ENCODE measurements around the gene PLPP3. TPM values are rescaled to one million over a fixed set of nuclear protein-coding genes. Genes with fewer than 3 reads are reported as not detected.

Gene PLPP3
- total RNA-seq, 1 donor from 2014 or later = 16.1 TPM

DNA sequence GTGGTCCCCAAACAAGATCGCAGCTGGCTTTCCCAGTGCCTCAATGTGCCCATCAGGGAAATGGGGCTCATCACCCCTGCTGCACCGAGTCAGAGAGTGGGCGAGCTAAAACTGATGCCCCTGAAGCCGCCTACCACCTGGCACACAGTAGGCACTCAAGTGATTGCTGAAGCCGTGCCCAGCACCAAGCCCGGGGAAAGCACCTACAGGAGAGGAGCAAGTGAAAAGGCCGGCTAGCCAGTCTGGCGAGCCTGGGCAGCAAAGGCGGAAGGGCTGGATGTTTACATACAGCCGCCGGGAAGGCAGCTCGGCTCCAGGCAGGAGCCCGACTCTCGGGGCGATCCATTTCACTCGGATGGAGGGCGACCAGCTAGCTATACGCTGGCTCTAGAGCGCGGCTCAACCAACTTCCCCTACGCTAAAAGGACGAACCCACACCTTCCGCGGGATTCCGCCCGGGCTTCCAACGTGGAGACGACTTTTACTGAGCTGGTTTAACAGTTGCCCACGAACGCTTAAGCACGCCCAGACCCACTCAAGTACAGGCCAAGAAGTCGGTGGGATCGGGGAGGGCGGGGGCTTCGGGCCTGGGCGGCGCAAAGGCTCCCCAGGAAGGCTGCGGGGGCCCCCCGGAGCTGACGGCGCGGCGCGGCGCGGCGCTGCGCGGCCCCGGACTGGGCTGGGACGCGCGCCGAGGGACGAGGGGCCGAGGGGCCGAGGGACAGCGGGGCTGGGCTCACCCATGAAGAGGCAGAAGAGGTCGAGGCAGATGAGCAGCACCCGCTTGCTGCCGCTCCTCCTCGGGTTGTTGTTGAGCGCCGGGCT, 1.0 kb downstream of the PLPP3 start:
- TF ChIP-seq, protein P1, sequence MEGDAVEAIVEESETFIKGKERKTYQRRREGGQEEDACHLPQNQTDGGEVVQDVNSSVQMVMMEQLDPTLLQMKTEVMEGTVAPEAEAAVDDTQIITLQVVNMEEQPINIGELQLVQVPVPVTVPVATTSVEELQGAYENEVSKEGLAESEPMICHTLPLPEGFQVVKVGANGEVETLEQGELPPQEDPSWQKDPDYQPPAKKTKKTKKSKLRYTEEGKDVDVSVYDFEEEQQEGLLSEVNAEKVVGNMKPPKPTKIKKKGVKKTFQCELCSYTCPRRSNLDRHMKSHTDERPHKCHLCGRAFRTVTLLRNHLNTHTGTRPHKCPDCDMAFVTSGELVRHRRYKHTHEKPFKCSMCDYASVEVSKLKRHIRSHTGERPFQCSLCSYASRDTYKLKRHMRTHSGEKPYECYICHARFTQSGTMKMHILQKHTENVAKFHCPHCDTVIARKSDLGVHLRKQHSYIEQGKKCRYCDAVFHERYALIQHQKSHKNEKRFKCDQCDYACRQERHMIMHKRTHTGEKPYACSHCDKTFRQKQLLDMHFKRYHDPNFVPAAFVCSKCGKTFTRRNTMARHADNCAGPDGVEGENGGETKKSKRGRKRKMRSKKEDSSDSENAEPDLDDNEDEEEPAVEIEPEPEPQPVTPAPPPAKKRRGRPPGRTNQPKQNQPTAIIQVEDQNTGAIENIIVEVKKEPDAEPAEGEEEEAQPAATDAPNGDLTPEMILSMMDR (IDR thresholded peaks at IDR 0.05; ENCODE audit: unreplicated experiment) = no peak
- peaks cover 3% of the 10 kb centered on the region for H3K27me3 Mint-ChIP-seq
- peak overlapping the region; percentile 97 for H3K27ac Mint-ChIP-seq
- H3K36me3 Mint-ChIP-seq (ENCODE audit: insufficient read depth) = no peaks in the 10 kb centered on the region
- peak overlapping the region; percentile 89 for H3K4me3 Mint-ChIP-seq (ENCODE audit: low read depth)
- H3K4me1 Mint-ChIP-seq (ENCODE audit: low read depth) = peaks cover 36% of the 10 kb centered on the region
- H3K9me3 Mint-ChIP-seq (ENCODE audit: low read depth) = no peaks in the 10 kb centered on the region
- DNase-seq (ENCODE audit: low spot score, unreplicated experiment) = peak; percentile 55

DNA sequence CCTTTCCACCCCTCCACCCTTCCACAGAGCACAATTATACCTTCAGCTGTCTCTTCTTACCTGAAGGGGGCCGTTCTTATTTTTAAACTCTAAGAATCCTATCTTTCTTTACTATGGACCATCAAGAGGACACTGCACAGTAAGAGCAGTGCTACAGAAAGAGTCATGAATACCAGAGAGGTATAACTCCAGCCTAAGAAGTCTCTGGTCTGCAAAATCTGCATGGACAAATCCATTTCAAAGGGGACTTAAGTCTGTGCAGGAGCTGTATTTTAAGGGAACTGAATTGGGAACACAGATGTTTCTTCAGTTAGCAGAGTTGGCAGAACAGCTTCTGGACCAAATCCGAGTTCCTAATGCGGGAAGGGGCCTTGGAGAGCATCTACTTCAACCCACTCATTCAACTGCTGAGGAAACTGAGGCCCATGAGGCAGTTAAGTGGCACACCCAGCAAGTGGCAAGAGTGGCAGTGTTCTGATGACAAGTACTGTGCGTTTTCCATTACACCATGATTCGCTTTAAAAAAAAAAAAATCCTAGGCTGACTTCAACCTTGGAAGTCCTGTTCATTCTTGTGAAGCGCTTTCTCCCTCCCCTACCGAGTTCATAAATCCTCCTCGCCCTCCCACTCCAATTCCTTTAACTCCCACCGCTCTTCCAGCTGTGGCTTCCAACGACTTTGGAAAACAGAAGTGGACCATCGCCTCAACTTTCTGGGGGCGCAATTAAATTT, 1.8 kb downstream of the PLPP3 start:
- Mint-ChIP-seq H3K4me3 (ENCODE audit: low read depth) (peak overlapping the region; percentile 89), H3K36me3 (ENCODE audit: insufficient read depth) (no peaks in the 10 kb centered on the region), H3K4me1 (ENCODE audit: low read depth) (peaks cover 42% of the 10 kb centered on the region), H3K27ac (peak overlapping the region; percentile 97), H3K9me3 (ENCODE audit: low read depth) (no peaks in the 10 kb centered on the region), H3K27me3 (peaks cover 3% of the 10 kb centered on the region)
- DNase-seq (ENCODE audit: low spot score, unreplicated experiment) = no peak
- TF ChIP-seq, protein P1 (IDR thresholded peaks at IDR 0.05; ENCODE audit: unreplicated experiment) = no peak

DNA sequence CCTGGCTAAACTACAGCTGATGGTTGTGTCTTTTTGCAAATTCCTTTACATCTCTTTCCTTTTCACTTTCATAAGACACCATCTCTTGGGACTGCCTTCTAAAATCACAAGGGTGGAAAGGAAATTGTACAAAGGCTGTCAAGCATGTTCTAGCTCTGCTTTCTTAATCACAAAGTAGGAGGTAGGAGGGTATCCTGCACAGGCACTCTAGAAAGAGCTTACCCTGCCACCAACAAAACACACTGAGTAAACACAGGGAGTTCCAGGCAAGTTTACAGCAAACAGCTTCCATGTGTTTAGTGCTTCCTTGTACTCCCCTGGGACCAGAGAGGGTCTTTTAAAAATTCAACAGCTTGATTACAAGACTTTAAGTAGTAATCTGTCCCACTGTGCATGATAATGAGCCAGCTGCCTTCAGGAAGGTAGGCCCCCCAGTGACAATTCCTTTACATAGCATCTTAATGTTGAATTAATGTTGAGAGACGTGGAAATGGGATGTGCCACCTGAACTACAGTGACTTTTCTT, 2.4 kb downstream of the PLPP3 start:
- TF ChIP-seq, protein P1 (IDR thresholded peaks at IDR 0.05; ENCODE audit: unreplicated experiment) = peak; percentile 34
- H3K4me1 Mint-ChIP-seq (ENCODE audit: low read depth) = peaks cover 46% of the 10 kb centered on the region
- peaks cover 3% of the 10 kb centered on the region for H3K27me3 Mint-ChIP-seq
- peak overlapping the region; percentile 89 for H3K4me3 Mint-ChIP-seq (ENCODE audit: low read depth)
- no peak for DNase-seq (ENCODE audit: low spot score, unreplicated experiment)
- H3K27ac Mint-ChIP-seq = peak overlapping the region; percentile 97
- H3K9me3 Mint-ChIP-seq (ENCODE audit: low read depth) = no peaks in the 10 kb centered on the region
- H3K36me3 Mint-ChIP-seq (ENCODE audit: insufficient read depth) = no peaks in the 10 kb centered on the region

DNA sequence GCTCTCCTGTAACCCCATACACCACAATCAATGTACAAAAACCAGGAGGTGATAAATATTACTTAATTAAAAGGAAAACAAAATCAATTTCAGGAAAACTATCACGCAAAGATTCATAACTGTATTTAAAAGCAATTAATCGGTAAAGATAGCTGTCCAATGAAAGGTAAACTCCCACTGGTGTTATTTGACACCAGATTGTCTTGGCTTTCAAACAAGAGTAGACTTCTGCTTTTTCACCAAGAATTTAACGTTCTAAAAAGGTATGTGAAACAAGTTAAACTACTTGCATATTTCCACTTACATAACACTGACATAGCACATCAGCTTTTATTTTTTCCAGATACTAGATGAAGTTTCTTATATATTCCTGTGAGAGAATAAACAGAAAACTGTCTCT, 3.5 kb downstream of the PLPP3 start:
- TF ChIP-seq, protein P1 (IDR thresholded peaks at IDR 0.05; ENCODE audit: unreplicated experiment) = no peak
- Mint-ChIP-seq H3K4me3 (ENCODE audit: low read depth) (peak overlapping the region; percentile 11), H3K27me3 (peaks cover 3% of the 10 kb centered on the region), H3K9me3 (ENCODE audit: low read depth) (no peaks in the 10 kb centered on the region), H3K27ac (no peak overlapping the region), H3K36me3 (ENCODE audit: insufficient read depth) (no peaks in the 10 kb centered on the region), H3K4me1 (ENCODE audit: low read depth) (peaks cover 52% of the 10 kb centered on the region)
- no peak for DNase-seq (ENCODE audit: low spot score, unreplicated experiment)

DNA sequence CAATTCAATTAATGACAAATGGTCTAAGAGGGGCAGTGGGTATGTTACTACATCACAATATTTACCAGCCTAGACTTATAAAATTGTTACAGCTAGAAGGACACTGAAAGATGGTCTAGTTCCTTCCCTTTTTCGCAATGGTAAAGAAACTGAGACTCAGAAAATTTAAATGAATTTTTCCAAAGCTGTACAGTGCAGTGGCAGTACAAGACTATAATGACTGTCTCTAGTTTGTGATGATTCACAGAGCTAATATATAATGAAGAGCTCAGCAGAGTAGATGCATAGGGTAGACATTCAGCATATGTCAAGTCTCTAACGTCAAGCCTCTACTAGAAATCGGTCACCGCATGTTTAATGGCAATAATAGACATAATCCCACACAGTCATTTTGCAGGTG, 4.6 kb downstream of the PLPP3 start:
- Mint-ChIP-seq H3K27ac (no peak overlapping the region), H3K4me3 (ENCODE audit: low read depth) (no peak overlapping the region), H3K4me1 (ENCODE audit: low read depth) (peaks cover 57% of the 10 kb centered on the region), H3K9me3 (ENCODE audit: low read depth) (no peaks in the 10 kb centered on the region), H3K27me3 (no peaks in the 10 kb centered on the region), H3K36me3 (ENCODE audit: insufficient read depth) (no peaks in the 10 kb centered on the region)
- DNase-seq (ENCODE audit: low spot score, unreplicated experiment) = no peak
- TF ChIP-seq, protein P1 (IDR thresholded peaks at IDR 0.05; ENCODE audit: unreplicated experiment) = no peak
